ENCODE results near the gene TERB2. TPM values are rescaled to one million over a fixed set of nuclear protein-coding genes. Genes with fewer than 3 reads are reported as not detected.
"Not testable (repeated sequence)": the region's sequence is repeated elsewhere in the genome, so short reads cannot be mapped to it uniquely, and the experiment has no call there.

TERB2 gene
- total and polyA plus RNA-seq, 2 donors: not detected

DNA sequence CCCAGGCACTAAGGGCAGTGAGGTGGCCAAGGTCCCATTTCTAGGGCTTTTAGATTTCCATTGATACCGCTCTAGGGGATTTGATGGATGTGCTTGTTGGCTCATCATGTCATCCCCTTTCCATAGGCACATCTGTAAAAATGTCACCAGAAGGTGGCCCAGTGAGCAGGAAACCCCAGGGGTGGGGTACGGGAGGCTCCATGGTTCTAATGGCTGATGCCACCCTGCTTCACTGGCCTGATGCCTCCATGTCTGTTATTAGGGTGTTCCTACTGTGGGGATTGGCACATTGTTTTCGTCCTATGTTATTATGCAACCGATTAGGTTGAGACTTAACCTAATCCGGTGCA, 32.4 kb downstream of the TERB2 start:
- not testable (repeated sequence) for H3K4me3 ChIP-seq (ENCODE audit: low read length in 2 of 2); H3K4me1 ChIP-seq (ENCODE audit: control insufficient read depth in 2 of 2, insufficient read depth in 2 of 2, low read length in 2 of 2)
- WGBS: 96% methylated on average over 4 of the region's 5 CpGs

DNA sequence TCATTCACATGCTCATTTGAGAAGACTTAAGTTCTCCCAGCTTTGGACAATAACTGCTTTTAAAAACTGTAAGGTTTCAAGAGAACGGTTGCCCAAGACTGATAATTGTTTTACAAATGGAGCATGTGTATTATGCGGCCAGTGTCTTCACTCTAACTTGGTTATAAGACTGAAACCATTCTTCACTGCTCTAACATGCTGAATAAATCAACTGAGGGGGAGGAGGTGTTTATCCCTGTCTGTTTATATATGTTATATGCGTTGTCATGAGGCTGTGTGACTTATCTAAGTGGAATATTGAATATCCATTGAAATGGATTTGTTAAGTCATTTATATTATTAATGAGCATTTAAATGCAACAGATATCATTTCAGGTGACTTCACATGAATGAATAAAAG, 41.1 kb downstream of the TERB2 start:
- H3K27ac ChIP-seq (ENCODE audit: low read depth in 1 of 2, low read length in 1 of 2); H3K9me3 ChIP-seq (ENCODE audit: control insufficient read depth in 2 of 2, insufficient read depth in 1 of 2, low read length in 1 of 2); H3K4me3 ChIP-seq (ENCODE audit: low read length in 2 of 2); H3K27me3 ChIP-seq (ENCODE audit: control insufficient read depth in 2 of 2, insufficient read depth in 1 of 2, low read length in 1 of 2); H3K4me1 ChIP-seq (ENCODE audit: control insufficient read depth in 2 of 2, insufficient read depth in 2 of 2, low read length in 2 of 2); H3K36me3 ChIP-seq (ENCODE audit: control insufficient read depth in 2 of 2, insufficient read depth in 2 of 2, low read length in 1 of 2); DNase-seq (ENCODE audit: low read depth in 6 of 9, low spot score in 9 of 9): not testable (repeated sequence)
- 97% methylated on average over 3 of the region's 3 CpGs for WGBS

More for the DNA sequence above, 32.4 kb downstream of the TERB2 start:
- not testable (repeated sequence) for H3K27me3 ChIP-seq (ENCODE audit: control insufficient read depth in 2 of 2, insufficient read depth in 1 of 2, low read length in 1 of 2); H3K27ac ChIP-seq (ENCODE audit: low read depth in 1 of 2, low read length in 1 of 2); H3K9me3 ChIP-seq (ENCODE audit: control insufficient read depth in 2 of 2, insufficient read depth in 1 of 2, low read length in 1 of 2); H3K36me3 ChIP-seq (ENCODE audit: control insufficient read depth in 2 of 2, insufficient read depth in 2 of 2, low read length in 1 of 2); DNase-seq (ENCODE audit: low read depth in 6 of 9, low spot score in 9 of 9)

DNA sequence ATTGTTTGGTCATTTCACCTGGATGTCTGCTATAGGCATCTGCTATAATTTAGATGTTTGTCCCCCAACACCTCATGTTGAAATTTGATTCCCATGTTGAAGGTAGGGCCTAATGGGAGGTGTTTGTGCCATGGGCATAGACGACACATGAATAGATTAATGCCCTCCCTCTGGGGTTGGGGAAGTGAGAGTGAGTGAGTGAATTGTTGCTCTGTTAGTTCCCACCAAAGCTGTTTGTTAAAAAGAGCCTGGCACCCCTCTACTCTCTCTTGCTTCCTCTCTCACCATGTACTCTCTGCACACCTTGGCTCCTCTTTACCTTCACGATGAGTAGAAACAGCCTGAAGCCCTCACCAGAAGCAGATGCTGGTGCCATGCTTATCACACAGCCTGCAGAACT, 42.6 kb downstream of the TERB2 start:
- Histone ChIP-seq H3K4me1 (ENCODE audit: control insufficient read depth in 2 of 2, insufficient read depth in 2 of 2, low read length in 2 of 2) (no peaks in the 10 kb centered on the region), H3K4me3 (ENCODE audit: low read length in 2 of 2) (no peak overlapping the region), H3K9me3 (ENCODE audit: control insufficient read depth in 2 of 2, insufficient read depth in 1 of 2, low read length in 1 of 2) (no peaks in the 10 kb centered on the region), H3K27me3 (ENCODE audit: control insufficient read depth in 2 of 2, insufficient read depth in 1 of 2, low read length in 1 of 2) (no peaks in the 10 kb centered on the region), H3K27ac (ENCODE audit: low read depth in 1 of 2, low read length in 1 of 2) (no peak overlapping the region), H3K36me3 (ENCODE audit: control insufficient read depth in 2 of 2, insufficient read depth in 2 of 2, low read length in 1 of 2) (no peaks in the 10 kb centered on the region)
- no peak for DNase-seq (ENCODE audit: low read depth in 6 of 9, low spot score in 9 of 9)
- WGBS: 91% methylated on average over 2 of the region's 2 CpGs

DNA sequence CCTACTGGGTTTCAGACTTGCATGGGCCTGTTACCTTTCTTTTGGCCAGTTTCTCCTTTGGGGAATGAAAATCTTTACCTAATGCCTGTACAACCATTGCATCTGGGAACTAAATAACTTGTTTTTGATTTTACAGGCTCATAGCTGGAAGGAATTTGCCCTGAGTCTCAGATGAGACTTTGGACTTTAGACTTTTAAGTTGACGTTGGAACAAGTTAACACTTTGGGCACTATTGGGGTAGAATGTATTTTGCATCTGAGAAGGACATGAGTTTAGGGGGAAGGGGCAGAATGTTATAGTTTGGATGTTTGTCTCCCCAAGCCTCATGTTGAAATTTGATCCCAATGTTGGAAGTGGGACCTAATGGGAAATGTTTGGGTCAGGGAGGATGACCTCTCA, 44.7 kb downstream of the TERB2 start:
- H3K9me3 ChIP-seq (ENCODE audit: control insufficient read depth in 2 of 2, insufficient read depth in 1 of 2, low read length in 1 of 2); H3K27me3 ChIP-seq (ENCODE audit: control insufficient read depth in 2 of 2, insufficient read depth in 1 of 2, low read length in 1 of 2); H3K4me1 ChIP-seq (ENCODE audit: control insufficient read depth in 2 of 2, insufficient read depth in 2 of 2, low read length in 2 of 2); H3K4me3 ChIP-seq (ENCODE audit: low read length in 2 of 2); H3K27ac ChIP-seq (ENCODE audit: low read depth in 1 of 2, low read length in 1 of 2); H3K36me3 ChIP-seq (ENCODE audit: control insufficient read depth in 2 of 2, insufficient read depth in 2 of 2, low read length in 1 of 2); DNase-seq (ENCODE audit: low read depth in 6 of 9, low spot score in 9 of 9): not testable (repeated sequence)
- WGBS: 92% methylated on average over 1 of the region's 1 CpG

DNA sequence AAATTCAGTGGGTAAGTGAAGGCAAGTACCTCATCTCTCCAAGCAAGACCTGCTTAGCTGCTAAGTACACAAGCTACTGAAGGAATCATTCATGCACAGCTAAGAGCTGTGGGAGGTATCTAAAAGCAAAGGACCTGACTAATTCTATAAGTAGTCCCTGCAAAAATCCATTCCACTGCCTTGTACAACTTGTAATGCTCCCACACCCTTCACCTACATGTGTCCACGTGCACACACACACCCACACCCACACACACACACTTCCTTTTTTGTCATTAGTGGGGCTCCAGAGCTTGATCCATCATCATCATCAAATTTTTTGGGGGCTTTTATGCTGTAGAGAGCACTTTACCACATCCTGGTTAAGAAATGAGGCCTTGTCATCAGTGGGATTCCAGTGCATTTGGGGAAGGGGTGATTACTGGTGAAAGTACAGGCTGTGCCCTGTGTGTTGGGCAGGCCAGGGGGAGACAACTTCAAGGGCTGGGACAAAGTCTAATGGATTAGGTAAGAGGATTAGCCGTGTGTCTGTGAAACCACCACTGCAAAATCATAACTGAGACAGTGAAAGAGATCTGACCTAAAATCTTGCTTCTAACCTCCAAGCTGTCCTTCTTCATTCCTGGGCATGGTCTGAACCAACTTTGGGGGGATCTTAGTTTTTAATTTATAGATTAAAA, 47.4 kb downstream of the TERB2 start:
- DNase-seq (ENCODE audit: low read depth in 6 of 9, low spot score in 9 of 9); H3K27me3 ChIP-seq (ENCODE audit: control insufficient read depth in 2 of 2, insufficient read depth in 1 of 2, low read length in 1 of 2): not testable (repeated sequence)
- 90% methylated on average over 2 of the region's 2 CpGs for WGBS

DNA sequence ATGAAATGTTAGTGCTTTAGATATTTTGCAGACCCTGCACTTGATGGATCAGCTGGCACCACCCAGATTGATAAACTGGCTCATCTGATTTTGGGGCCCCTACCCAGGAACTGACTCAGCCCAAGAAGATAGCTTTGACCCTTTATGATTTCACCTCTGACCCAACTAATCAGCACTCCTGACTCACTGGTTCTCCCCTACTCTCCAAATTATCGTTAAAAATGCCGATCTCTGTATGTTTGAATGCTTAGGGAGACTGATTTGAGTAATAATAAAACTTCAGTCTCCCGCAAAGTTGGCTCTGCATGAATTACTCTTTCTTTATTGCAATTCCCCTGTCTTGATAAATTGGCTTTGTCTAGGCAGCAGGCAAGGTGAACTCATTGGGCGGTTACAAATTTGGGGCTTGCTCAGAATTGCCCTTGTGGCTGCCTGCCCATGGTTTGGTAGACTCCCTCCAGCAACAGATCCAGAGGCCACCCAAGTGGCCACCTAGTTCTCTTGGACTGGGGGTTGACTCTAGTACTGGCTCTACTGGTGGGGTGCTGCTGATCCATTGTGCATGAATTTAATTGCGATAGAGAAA, 48.2 kb downstream of the TERB2 start:
- not testable (repeated sequence) for H3K27ac ChIP-seq (ENCODE audit: low read depth in 1 of 2, low read length in 1 of 2); H3K4me1 ChIP-seq (ENCODE audit: control insufficient read depth in 2 of 2, insufficient read depth in 2 of 2, low read length in 2 of 2); H3K4me3 ChIP-seq (ENCODE audit: low read length in 2 of 2); DNase-seq (ENCODE audit: low read depth in 6 of 9, low spot score in 9 of 9); H3K27me3 ChIP-seq (ENCODE audit: control insufficient read depth in 2 of 2, insufficient read depth in 1 of 2, low read length in 1 of 2); H3K9me3 ChIP-seq (ENCODE audit: control insufficient read depth in 2 of 2, insufficient read depth in 1 of 2, low read length in 1 of 2); H3K36me3 ChIP-seq (ENCODE audit: control insufficient read depth in 2 of 2, insufficient read depth in 2 of 2, low read length in 1 of 2)
- 84% methylated on average over 5 of the region's 5 CpGs for WGBS

More for the DNA sequence above, 47.4 kb downstream of the TERB2 start:
- H3K36me3 ChIP-seq (ENCODE audit: control insufficient read depth in 2 of 2, insufficient read depth in 2 of 2, low read length in 1 of 2); H3K27ac ChIP-seq (ENCODE audit: low read depth in 1 of 2, low read length in 1 of 2); H3K4me1 ChIP-seq (ENCODE audit: control insufficient read depth in 2 of 2, insufficient read depth in 2 of 2, low read length in 2 of 2); H3K4me3 ChIP-seq (ENCODE audit: low read length in 2 of 2); H3K9me3 ChIP-seq (ENCODE audit: control insufficient read depth in 2 of 2, insufficient read depth in 1 of 2, low read length in 1 of 2): not testable (repeated sequence)

DNA sequence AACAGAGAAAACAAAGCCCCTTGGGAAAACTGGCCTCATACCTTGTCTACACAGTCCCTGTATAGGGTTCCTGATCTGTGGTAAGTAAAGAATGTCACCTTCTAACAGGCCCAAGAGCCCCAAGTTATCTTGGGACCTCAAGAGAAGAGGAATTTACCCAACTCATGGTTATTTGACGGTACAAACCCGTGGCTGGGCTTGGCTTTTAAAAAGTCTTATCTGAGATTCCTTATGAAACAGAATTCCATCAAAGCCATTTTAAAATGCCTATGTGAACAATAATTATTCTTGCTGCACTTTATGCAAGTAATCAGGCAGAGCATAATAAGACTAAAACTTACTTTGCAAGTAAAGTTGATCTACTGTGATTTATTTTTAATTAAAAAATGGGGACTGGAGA, 52.6 kb downstream of the TERB2 start:
- WGBS: 90% methylated on average over 2 of the region's 2 CpGs
- no peak overlapping the region for H3K4me3 ChIP-seq (ENCODE audit: low read length in 2 of 2)
- no peaks in the 10 kb centered on the region for H3K27me3 ChIP-seq (ENCODE audit: control insufficient read depth in 2 of 2, insufficient read depth in 1 of 2, low read length in 1 of 2)
- H3K9me3 ChIP-seq (ENCODE audit: control insufficient read depth in 2 of 2, insufficient read depth in 1 of 2, low read length in 1 of 2): no peaks in the 10 kb centered on the region
- no peaks in the 10 kb centered on the region for H3K36me3 ChIP-seq (ENCODE audit: control insufficient read depth in 2 of 2, insufficient read depth in 2 of 2, low read length in 1 of 2)
- DNase-seq (ENCODE audit: low read depth in 6 of 9, low spot score in 9 of 9): no peak
- no peaks in the 10 kb centered on the region for H3K4me1 ChIP-seq (ENCODE audit: control insufficient read depth in 2 of 2, insufficient read depth in 2 of 2, low read length in 2 of 2)
- no peak overlapping the region for H3K27ac ChIP-seq (ENCODE audit: low read depth in 1 of 2, low read length in 1 of 2)

DNA sequence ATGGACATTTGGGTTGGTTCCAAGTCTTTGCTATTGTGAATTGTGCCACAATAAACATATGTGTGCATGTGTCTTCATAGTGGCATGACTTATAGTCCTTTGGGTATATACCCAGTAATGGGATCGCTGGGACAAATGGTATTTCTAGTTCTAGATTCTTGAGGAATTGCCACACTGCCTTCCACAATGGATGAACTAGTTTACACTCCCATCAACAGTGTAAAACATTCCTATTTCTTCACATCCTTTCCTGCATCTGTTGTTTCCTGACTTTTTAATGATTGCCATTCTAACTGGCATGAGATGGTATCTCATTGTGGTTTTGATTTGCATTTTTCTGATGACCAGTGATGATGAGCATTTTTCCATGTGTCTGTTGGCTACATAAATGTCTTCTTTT, 58.6 kb downstream of the TERB2 start:
- not testable (repeated sequence) for H3K4me3 ChIP-seq (ENCODE audit: low read length in 2 of 2); H3K36me3 ChIP-seq (ENCODE audit: control insufficient read depth in 2 of 2, insufficient read depth in 2 of 2, low read length in 1 of 2); H3K4me1 ChIP-seq (ENCODE audit: control insufficient read depth in 2 of 2, insufficient read depth in 2 of 2, low read length in 2 of 2); H3K27me3 ChIP-seq (ENCODE audit: control insufficient read depth in 2 of 2, insufficient read depth in 1 of 2, low read length in 1 of 2); H3K27ac ChIP-seq (ENCODE audit: low read depth in 1 of 2, low read length in 1 of 2); DNase-seq (ENCODE audit: low read depth in 6 of 9, low spot score in 9 of 9); H3K9me3 ChIP-seq (ENCODE audit: control insufficient read depth in 2 of 2, insufficient read depth in 1 of 2, low read length in 1 of 2)
- 94% methylated on average over 1 of the region's 1 CpG for WGBS

DNA sequence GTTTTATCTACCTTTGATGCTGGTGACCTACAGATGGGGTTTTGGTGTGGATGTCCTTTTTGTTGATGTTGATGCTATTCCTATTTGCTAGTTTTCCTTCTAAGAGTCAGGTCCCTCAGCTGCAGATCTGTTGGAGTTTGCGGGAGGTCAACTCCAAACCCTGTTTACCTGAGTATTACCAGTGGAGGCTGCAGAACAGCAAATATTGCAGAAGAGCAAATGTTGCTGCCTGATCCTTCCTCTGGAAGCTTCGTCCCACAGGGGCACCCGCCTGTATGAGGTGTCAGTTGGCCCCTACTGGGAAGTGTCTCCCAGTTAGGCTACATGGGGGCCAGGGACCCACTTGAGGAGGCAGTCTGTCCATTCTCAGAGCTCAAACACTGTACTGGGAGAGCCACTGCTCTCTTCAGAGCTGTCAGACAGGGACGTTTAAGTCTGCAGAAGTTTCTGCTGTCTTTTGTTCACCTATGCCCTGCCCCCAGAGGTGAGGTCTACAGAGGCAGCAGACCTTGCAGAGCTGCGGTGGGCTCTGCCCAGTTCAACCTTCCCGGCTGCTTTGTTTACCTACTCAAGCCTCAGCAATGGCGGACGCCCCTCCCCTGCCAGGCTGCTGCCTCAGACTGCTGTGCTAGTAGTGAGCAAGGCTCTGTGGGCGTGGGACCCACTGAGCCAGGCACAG, 63.9 kb downstream of the TERB2 start:
- not testable (repeated sequence) for H3K27me3 ChIP-seq (ENCODE audit: control insufficient read depth in 2 of 2, insufficient read depth in 1 of 2, low read length in 1 of 2); H3K36me3 ChIP-seq (ENCODE audit: control insufficient read depth in 2 of 2, insufficient read depth in 2 of 2, low read length in 1 of 2); H3K9me3 ChIP-seq (ENCODE audit: control insufficient read depth in 2 of 2, insufficient read depth in 1 of 2, low read length in 1 of 2); DNase-seq (ENCODE audit: low read depth in 6 of 9, low spot score in 9 of 9); H3K27ac ChIP-seq (ENCODE audit: low read depth in 1 of 2, low read length in 1 of 2); H3K4me3 ChIP-seq (ENCODE audit: low read length in 2 of 2)
- 96% methylated on average over 9 of the region's 9 CpGs for WGBS
- H3K4me1 ChIP-seq (ENCODE audit: control insufficient read depth in 2 of 2, insufficient read depth in 2 of 2, low read length in 2 of 2): peaks cover 8 to 22% of the 10 kb centered on the region in 2 donors
